Gastroesophageal sphincter (tissue), 4 donors: Measurements from ENCODE around the gene KAZN. TPM values are rescaled to one million over a fixed set of nuclear protein-coding genes. Genes with fewer than 3 reads are reported as not detected.

Source experiments
- ATAC-seq: fragments of 150-250 bp; one replicate; pipeline ENCODE4 v1.9.1; 2016; ENCODE audit warnings: mild to moderate bottlenecking, moderate library complexity
- H3K27ac ChIP-seq, 4 donors: fragments of 200-600 bp; sonication (generic) in 3 of 4; 1 replicate in 3 of 4; 2 replicates in 1 of 4; pipeline ENCODE4 v1.5.1; 2016 to 2019
- H3K27me3 ChIP-seq: fragments of 200-600 bp; sonication (generic); one replicate; pipeline ENCODE4 v1.5.1; 2019
- H3K36me3 ChIP-seq, 2 donors: fragments of 200-600 bp; sonication (generic); one replicate each; pipeline ENCODE4 v1.5.1; 2019; ENCODE audit warnings: control low read depth in 1 of 2
- H3K4me1 ChIP-seq, 3 donors: fragments of 200-600 bp; sonication (generic); 1 replicate in 2 of 3; 2 replicates in 1 of 3; pipeline ENCODE4 v1.5.1; 2016 to 2019; ENCODE audit warnings: control low read depth in 2 of 3
- H3K4me3 ChIP-seq, 2 donors: fragments of 200-600 bp; sonication (generic); one replicate each; pipeline ENCODE4 v1.5.1; 2019; ENCODE audit warnings: mild to moderate bottlenecking in 1 of 2, moderate library complexity in 1 of 2
- H3K9me3 ChIP-seq, 3 donors: fragments of 200-600 bp; sonication (generic); one replicate each; pipeline ENCODE4 v1.5.1; 2017 to 2019; ENCODE audit warnings: control low read depth in 2 of 3
- CTCF ChIP-seq, 4 experiments: fragments of 200-600 bp in 2 of 4; fragments of 450-650 bp in 2 of 4; sonication (generic) in 1 of 4; IDR thresholded peaks; one replicate each; pipeline ENCODE4 v1.5.1; 2017 to 2019; ENCODE audit warnings: antibody characterized with exemption in 4 of 4, mild to moderate bottlenecking in 2 of 4, moderate library complexity in 2 of 4
- EP300 ChIP-seq: sonication (generic); formaldehyde crosslinking; IDR thresholded peaks from one replicate; pipeline ENCODE4 v1.6.1; 2017; ENCODE audit warnings: antibody characterized with exemption, mild to moderate bottlenecking
- POLR2A ChIP-seq, 2 donors: fragments of 450-650 bp; IDR thresholded peaks; one replicate each; pipeline ENCODE4 v1.6.1; 2017; ENCODE audit warnings: antibody characterized with exemption in 2 of 2, mild to moderate bottlenecking in 2 of 2, moderate library complexity in 1 of 2
- POLR2AphosphoS5 ChIP-seq: sonication (generic); formaldehyde crosslinking; IDR thresholded peaks from one replicate; pipeline ENCODE4 v1.6.1; 2017; ENCODE audit warnings: antibody characterized with exemption
- WGBS, 2 donors: methylation state at CpG; one replicate each; pipeline ENCODE4 v1.1.5; 2018; ENCODE audit warnings: low coverage in 1 of 2; 5-methylcytosine and 5-hydroxymethylcytosine counted together
- total RNA-seq, 4 donors: library from RNA; depleted of rRNA; stranded (reverse); fragments of >200 nt; gene quantifications; one replicate each; pipeline ENCODE4 v1.1.0, GENCODE V29; 2016

KAZN gene
- total RNA-seq, 4 donors from 2014 or later, result 6.5 to 16.6 (median 11.5) TPM

- TF ChIP-seq POLR2A (IDR thresholded peaks at IDR 0.05) (no peak), POLR2AphosphoS5 (no peak), CTCF (IDR thresholded peaks at IDR 0.05) (no peak), EP300 (no peak)
- WGBS, 2 donors, result 14 to 35% methylated on average over 11 to 12 of the region's 17 CpGs
- Histone ChIP-seq H3K27ac (peak overlapping the region in 3 of 4 donors; percentile 18 to 47 (median 29)), H3K27me3 (peaks cover 3% of the 10 kb centered on the region), H3K4me3 (no peak overlapping the region), H3K36me3 (no peaks in the 10 kb centered on the region), H3K9me3 (no peaks in the 10 kb centered on the region), H3K4me1 (peaks cover 0 to 17% (median 5%) of the 10 kb centered on the region in 3 donors)
- ATAC-seq, result peak; percentile 22
Measured at GRCh38 chr1:14627608-14628489, 29.4 kb downstream of the KAZN start.

- H3K4me1 ChIP-seq, result peaks cover 0 to 17% (median 5%) of the 10 kb centered on the region in 3 donors
- TF ChIP-seq POLR2A (IDR thresholded peaks at IDR 0.05) (no peak), CTCF (IDR thresholded peaks at IDR 0.05) (no peak), POLR2AphosphoS5 (no peak), EP300 (no peak)
- no peak overlapping the region for H3K4me3 ChIP-seq
- H3K27ac ChIP-seq, result no peak overlapping the region
- ATAC-seq, result no peak
- WGBS, 2 donors, result 81% methylated on average over 6 of the region's 16 CpGs; no CpG with 5 or more reads in 1 of the 2 donors
- peaks cover 14% of the 10 kb centered on the region for H3K27me3 ChIP-seq
- no peaks in the 10 kb centered on the region for H3K36me3 ChIP-seq
- H3K9me3 ChIP-seq, result no peaks in the 10 kb centered on the region
Measured at GRCh38 chr1:14629363-14630014, 31.0 kb downstream of the KAZN start.

GRCh38 chr1:14630986-14631385 lies 32.5 kb downstream of the KAZN start:
- Histone ChIP-seq H3K27me3 (peaks cover 29% of the 10 kb centered on the region), H3K27ac (no peak overlapping the region), H3K4me3 (no peak overlapping the region), H3K4me1 (peaks cover 0 to 17% (median 5%) of the 10 kb centered on the region in 3 donors), H3K36me3 (no peaks in the 10 kb centered on the region), H3K9me3 (no peaks in the 10 kb centered on the region)
- 81 to 90% methylated on average over 2 of the region's 5 CpGs for WGBS, 2 donors
- TF ChIP-seq POLR2AphosphoS5, result no peak
- no peak for TF ChIP-seq EP300
- no peak for TF ChIP-seq CTCF (IDR thresholded peaks at IDR 0.05)
- TF ChIP-seq POLR2A (IDR thresholded peaks at IDR 0.05), result no peak
- no peak for ATAC-seq

- H3K9me3 ChIP-seq, result no peaks in the 10 kb centered on the region
- 84% methylated on average over 5 of the region's 10 CpGs; no CpG with 5 or more reads in 1 of the 2 donors for WGBS, 2 donors
- H3K27ac ChIP-seq, result no peak overlapping the region
- peaks cover 0 to 17% (median 5%) of the 10 kb centered on the region in 3 donors for H3K4me1 ChIP-seq
- no peak for ATAC-seq
- H3K27me3 ChIP-seq, result peaks cover 33% of the 10 kb centered on the region
- TF ChIP-seq EP300 (no peak), POLR2A (IDR thresholded peaks at IDR 0.05) (no peak), POLR2AphosphoS5 (no peak)
- no peaks in the 10 kb centered on the region for H3K36me3 ChIP-seq
- H3K4me3 ChIP-seq, result no peak overlapping the region
Measured at GRCh38 chr1:14631421-14631820, 32.9 kb downstream of the KAZN start.

GRCh38 chr1:14634486-14634885 lies 36.0 kb downstream of the KAZN start:
- WGBS, 2 donors, result 66 to 80% methylated on average over 1 to 4 of the region's 5 CpGs
- no peak overlapping the region for H3K27ac ChIP-seq
- peaks cover 40% of the 10 kb centered on the region for H3K27me3 ChIP-seq
- H3K36me3 ChIP-seq, result no peaks in the 10 kb centered on the region
- no peak overlapping the region for H3K4me3 ChIP-seq
- TF ChIP-seq POLR2A (IDR thresholded peaks at IDR 0.05) (no peak), POLR2AphosphoS5 (no peak), CTCF (IDR thresholded peaks at IDR 0.05) (no peak), EP300 (no peak)
- no peaks in the 10 kb centered on the region for H3K9me3 ChIP-seq
- no peaks in the 10 kb centered on the region for H3K4me1 ChIP-seq
- ATAC-seq, result no peak
